RWPE1 (cell line): ENCODE results near the gene SLCO4A1.

ENCODE experiments used
- CTCF ChIA-PET: fragments of 350-600 bp; sonication (Branson Sonifier 250); formaldehyde crosslinking; extraction: SDS; loops from one replicate; lab custom pipeline; 2021; lab: Yijun Ruan, JAX
- POLR2A ChIA-PET: fragments of 400-600 bp; formaldehyde crosslinking; extraction: SDS; loops from one replicate; lab custom pipeline; 2020; ENCODE audit warnings: antibody characterized with exemption; ENCODE audit not compliant: low non-redundant PET; lab: Yijun Ruan, JAX
- DNase-seq: peaks from one replicate; pipeline ENCODE4 v3.0.0; 2012; ENCODE audit warnings: low spot score
- H3K27ac ChIP-seq: fragments of 450-650 bp; 2 replicates; pipeline ENCODE4 v1.5.1; 2017
- CTCF ChIP-seq: fragments of 450-650 bp; conservative IDR thresholded peaks from 2 replicates; pipeline ENCODE4 v1.5.1; 2017; ENCODE audit warnings: low read depth, mild to moderate bottlenecking

The SLCO4A1 gene

DNA sequence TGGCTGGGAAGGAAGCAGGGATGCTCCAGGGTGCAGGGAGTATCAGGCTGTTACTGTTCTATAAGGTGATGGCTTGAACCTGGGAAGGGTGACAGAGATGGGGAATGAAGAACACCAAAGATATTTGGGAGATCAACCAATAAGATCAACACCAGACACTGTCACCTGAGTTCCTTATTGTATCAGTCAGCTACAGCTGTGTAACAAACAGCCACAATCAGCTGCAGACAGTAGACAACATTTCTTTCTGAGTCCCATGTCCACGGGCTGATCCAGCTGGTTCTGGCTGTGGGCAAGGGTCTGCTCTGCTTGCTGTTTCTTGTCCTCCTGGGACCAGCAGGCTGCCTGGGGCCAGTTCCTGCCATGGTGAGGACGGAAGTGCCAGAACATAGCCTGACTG, 31.3 kb upstream of the SLCO4A1 start:
- TF ChIP-seq CTCF: no peak
- POLR2A ChIA-PET: no interaction called here
- no peak for DNase-seq
- CTCF ChIA-PET: interaction anchor here (0.6 to 1.2 kb wide), 3 partner anchors 103 to 517 kb away, joined by 3 to 4 read pairs (median 4); no protein-coding TSS in a partner anchor
- no peak overlapping the region for H3K27ac ChIP-seq

GRCh38 chr20:62611819-62612218, 30.5 kb upstream of the SLCO4A1 start:
- H3K27ac ChIP-seq: no peak overlapping the region
- CTCF ChIA-PET: interaction anchor here (0.6 kb wide), 2 partner anchors 111 to 516 kb away, joined by 3 to 4 read pairs; no protein-coding TSS in a partner anchor
- no peak for TF ChIP-seq CTCF
- no peak for DNase-seq
- POLR2A ChIA-PET: no interaction called here

DNA sequence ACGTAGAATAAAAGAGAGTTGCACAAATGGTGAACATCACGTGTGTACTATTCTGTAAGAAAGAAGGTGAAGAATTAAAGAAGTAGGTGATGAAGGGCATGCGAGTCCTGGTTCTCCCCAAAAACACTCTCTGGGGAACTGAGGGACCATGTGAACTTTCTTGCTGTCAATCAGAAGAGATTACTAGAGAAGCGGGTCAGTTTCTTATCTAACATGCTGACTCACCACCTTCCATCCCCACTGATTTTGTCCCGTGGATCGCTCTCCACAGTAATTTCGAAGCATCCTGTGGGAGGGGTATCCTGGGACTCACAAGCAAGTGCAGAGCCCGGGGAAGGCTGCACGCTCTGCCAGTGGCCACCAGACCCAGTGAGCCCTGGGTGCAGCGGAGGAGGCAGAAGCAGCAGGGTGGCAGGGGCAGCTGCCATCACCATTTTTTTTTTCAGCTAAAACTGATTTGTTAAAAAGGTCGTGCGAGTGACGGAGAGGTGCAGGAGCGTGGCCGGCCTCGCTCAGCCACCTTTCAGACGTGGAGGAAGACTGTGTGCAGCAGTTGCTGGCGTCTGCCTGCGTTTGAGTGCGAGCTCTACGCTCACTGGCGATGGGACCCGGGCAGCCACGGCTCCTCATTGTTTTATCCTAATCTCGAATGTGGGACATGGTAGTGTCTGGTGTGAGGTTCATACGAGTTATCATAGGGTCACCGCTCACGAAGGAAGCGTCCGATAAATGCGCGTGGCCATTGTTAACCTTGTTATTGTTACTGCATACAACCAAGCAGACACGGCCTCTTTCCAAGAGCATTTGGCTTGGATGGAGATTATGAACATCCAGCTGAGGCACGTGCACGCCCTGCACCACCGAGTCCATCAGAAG, 28.0 kb upstream of the SLCO4A1 start:
- DNase-seq: no peak
- ChIA-PET CTCF (interaction anchor here (0.6 to 1.2 kb wide), 2 partner anchors 100 to 115 kb away, joined by 3 to 7 read pairs; no protein-coding TSS in a partner anchor), POLR2A (interaction anchor here (0.6 kb wide), 1 partner anchor 204 kb away, joined by 3 read pairs; no protein-coding TSS in a partner anchor)
- TF ChIP-seq CTCF: no peak
- no peak overlapping the region for H3K27ac ChIP-seq

GRCh38 chr20:62614961-62615680, 27.2 kb upstream of the SLCO4A1 start:
- CTCF ChIA-PET: interaction anchor here (0.6 to 1.2 kb wide), 2 partner anchors 101 to 116 kb away, joined by 3 to 7 read pairs; no protein-coding TSS in a partner anchor
- no peak for DNase-seq

DNA sequence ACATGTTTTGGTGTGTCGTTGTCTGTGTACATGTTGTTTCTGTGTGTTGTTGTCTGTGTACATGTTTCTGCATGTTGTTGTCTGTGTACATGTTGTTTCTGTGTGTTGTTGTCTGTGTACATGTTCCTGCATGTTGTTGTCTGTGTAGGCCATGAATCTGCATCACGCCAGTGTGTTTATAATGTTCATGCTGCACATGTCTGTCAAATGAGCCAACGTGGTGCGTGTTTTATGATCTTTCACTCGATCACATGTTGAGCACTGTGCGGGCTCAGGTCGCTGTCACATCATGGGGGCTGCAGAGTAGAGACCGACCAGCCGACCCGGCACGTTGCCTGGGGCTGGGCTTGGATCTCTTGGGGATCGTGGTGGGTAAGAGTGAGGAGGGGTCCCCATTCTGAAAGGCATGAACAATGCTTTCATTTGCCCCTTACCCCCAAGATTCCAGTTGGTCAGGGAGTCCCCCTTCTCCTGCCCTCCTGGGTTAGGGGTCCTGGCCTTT, 26.5 kb upstream of the SLCO4A1 start:
- no peak overlapping the region for H3K27ac ChIP-seq
- ChIA-PET CTCF (interaction anchor here (0.9 to 2.3 kb wide), 4 partner anchors 73 to 385 kb away, joined by 3 to 14 read pairs (median 8); no protein-coding TSS in a partner anchor), POLR2A (no interaction called here)
- no peak for DNase-seq
- no peak for TF ChIP-seq CTCF

More at GRCh38 chr20:62614961-62615680, 27.2 kb upstream of the SLCO4A1 start:
- POLR2A ChIA-PET: no interaction called here
- TF ChIP-seq CTCF: no peak
- no peak overlapping the region for H3K27ac ChIP-seq
